ENCODE data around the gene CYB561.
"Not testable (repeated sequence)": the region's sequence is repeated elsewhere in the genome, so short reads cannot be mapped to it uniquely, and the experiment has no call there.

The CYB561 gene

DNA sequence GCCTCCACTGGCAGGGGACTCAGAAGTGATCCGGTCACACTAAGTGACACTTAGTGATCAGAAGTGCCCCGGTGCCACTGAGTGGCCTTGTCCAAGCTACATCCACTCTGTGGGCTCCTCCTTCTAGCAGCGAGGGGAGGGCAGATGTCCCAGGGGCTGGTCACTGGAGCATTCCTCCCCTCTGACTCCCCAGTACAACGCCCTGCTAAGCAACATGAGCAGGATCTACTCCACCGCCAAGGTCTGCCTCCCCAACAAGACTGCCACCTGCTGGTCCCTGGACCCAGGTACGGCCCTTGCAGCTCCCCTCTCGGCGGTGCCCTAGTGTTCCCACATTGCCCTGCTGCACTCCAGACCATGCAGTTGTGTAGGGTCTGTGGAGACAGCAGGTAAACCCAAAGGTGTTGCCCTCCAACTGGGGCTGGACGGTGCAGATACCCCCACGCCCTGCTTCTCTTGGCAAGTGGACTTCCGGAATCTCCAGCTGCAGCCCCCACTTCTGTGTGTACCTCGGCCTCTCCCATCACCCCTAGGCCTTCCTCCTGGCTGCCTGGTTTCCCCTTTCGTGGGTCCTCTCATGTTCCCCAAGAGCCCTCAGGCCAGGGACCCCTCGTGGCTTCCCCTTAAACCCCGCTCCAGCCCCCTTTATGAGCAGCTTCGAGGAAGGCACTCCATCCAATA, 32.8 kb upstream of the CYB561 start:
- peak; percentile 77 for DNase-seq

DNA sequence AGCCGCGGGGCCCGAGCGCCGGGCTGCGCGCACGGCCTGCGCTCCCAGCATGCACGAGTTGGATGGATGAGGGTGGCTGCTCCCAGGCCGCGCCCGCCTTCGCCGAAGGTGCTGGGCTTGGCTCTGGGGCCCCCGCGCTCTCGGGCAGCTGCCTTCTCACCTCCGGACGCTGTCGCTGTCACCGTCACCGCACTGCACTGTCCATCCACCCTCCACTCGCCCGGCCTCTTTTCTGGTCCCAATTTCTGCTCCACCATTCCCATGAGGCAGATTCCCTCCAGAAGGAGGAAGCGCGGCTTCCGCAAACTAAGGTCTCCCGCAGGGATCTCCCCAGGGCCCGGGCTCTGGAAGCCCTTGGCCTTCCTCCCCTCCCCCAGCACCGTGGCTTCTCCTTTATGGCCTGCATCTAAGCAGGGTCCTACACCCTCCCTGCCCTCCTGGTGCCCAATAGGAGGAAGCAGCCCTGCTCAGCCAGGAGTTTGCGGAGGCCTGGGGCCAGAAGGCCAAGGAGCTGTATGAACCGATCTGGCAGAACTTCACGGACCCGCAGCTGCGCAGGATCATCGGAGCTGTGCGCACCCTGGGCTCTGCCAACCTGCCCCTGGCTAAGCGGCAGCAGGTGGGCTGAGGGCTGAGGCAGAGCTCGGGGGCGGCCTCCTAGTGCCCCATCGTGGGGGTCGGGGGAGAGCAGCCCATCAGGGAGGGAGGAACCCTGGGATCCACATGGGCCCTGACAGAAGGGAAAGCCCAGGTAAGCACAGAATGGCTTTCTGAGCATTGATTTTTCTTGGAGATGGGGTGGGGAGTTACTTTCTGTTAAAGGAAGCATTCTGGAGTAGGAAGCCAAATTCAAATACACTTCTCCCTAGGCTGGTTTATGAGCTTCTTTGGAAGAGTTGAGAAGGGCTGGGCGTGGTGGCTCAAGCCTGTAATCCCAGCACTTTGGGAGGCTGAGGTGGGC, 31.7 kb upstream of the CYB561 start:
- DNase-seq, result no peak

DNA sequence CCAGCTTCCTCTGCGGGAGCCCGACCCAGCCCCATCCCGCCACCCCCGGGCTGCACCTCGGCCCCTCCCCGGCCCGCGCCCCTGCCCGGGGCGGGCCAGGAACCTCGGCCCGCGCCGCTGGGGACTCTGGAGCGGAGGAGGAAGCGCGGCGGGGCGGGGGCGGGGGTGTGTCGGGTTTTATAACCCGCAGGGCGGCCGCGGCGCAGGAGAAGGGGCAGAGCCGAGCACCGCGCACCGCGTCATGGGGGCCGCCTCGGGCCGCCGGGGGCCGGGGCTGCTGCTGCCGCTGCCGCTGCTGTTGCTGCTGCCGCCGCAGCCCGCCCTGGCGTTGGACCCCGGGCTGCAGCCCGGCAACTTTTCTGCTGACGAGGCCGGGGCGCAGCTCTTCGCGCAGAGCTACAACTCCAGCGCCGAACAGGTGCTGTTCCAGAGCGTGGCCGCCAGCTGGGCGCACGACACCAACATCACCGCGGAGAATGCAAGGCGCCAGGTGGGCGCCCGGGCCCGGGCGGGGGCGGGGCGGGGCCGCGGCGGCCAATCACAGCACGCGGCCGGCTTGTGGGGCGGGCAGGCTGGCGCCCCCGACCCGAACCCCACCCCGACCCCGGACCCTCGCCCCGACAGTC, 30.9 kb upstream of the CYB561 start, which contains the start of gene ACE:
Gene ACE (plus strand): TSS at position 208 of the 626 bp plus-strand sequence. CDS start 34 bp downstream, at position 242.
- peak; percentile 37 for DNase-seq

DNA sequence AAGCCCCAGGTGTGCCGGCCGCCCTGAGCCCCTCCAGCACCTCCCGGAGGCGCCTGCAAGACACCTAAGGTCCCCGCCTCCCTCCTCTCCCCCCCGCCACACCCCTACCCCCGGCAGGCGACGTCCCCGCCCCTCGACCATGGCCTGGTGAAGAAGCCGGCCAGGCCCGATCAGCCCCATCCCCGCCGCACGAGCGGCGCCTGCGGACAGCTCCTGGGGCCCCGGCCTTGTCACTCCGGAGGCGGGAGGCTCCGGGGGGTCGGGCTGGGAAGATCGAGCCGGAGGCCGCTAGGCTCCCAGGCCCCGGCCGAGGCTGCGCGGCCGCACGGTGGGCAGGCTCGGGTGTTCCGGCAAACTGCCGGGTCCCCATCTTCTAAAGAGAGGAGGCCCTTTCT, 30.4 kb upstream of the CYB561 start:
- DNase-seq, result peak; percentile 8

DNA sequence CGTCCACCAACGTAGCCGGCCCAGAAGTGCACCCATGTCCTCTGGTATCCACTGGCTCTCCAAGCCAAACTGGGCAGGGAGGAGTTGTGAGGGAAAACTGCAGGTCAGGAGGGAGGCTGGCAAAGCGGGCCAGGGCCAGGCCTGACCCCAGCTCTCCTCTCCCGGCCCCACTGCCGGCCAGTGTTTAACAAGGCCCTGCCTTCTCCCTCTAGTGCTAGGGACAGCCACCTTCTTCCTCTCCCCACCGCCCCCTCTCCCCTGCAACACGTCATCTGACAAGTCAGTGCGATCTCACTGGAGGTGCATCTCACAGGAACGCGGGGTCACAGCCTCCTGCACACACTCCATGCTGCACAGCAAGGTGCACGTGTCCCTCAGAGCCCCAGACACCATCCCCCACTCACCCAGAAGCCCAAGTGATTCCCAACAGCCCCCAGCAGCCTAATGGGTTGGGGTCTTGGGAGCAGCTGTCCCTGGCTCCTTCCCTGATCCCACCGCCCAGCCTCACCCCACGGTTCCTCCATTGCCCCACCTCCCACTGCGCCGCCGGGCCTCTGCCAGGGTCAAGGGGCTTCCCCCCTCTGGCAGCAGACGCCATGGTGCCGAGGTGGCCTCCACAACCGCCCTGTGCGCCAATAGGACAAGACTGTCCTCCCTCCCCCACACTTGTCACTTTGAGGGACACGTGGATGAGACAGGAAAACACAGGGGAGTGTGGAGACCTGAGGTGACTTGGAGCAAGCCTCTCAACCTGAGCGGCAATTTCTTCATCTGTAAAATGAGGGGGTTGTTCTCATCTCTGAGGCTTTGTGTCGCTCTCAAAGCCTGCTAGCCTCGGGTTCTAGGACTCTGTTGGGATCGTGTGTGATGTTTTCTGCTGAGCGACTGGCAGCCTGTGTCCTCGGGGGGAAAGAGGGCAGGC, 29.6 kb upstream of the CYB561 start:
- no peak for DNase-seq

DNA sequence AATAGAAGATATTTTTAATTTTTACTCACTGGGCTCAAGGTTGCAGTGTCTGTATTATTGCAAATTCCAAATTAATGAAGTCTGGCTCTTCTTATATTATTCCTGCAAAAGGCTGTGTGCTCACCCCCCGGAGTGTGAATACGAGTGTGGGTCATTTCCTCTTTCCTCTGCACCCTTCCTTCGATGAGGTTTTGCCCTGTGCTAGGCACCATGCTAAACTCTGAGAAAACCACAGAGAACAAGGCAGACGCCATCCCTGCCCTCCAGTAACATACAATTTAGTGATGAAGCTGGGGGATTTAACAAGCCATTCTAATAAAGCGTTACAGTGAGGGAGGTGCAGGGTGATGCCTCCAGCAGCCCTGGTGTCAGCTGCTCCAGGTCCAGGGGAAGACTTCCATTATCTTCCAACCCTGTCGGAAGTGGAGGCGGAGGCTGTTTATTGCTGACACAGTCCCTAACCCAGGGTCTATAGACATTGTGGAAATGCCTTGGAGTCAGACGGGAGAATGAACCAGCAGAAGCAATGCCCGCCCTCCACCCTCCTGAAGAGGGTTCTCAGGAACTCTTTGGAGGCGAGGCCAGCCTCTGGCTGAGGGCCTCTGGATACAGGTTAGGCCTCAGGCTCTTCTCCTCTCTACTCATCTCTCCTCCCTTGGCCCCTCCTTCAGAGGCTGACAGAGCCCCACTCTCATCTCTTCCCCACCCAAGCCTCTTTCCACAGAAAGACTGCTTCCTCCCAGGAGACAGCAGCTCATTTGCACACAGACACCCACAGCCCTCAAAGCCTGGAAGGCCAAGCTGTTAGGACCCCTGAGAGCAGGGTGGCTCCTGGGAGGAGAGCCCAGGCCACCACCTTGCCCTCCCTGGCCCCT, 28.7 kb upstream of the CYB561 start:
- no peak for DNase-seq

DNA sequence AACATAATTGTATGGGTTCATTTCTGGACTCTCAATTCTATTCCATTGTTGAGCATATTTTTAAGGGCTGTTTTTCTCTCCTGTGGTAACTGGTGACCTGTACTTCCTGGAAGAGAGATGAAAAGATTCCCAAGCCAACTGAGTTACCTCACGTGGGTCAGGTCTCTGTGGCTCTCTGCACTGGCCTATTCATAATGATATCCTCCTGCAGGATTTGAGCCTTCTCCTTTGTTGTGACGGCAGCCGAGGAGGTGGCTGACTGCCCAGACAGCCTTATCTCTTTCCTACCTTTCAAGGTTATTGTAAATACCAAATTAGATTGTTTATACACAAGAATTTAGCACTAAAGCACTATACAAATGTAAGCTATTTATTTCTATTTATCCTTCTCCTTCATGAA, 28.1 kb upstream of the CYB561 start:
- no peak for DNase-seq

DNA sequence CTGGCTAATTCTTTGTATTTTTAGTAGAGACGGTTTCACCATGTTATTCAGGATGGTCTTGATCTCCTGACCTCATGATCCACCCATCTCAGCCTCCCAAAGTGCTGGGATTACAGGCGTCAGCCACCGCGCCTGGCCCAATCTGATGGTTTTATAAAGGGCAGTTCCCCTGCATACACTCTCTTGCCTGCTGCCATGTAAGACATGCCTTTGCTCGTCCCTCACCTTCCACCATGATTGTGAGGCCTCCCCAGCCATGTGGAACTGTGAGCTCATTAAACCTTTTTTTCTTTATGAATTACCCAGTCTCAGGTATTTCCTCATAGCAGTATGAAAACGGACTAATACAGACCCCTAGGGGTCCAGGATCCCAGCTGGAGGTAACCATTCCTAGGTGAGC, 22.0 kb upstream of the CYB561 start:
- not testable (repeated sequence) for DNase-seq

DNA sequence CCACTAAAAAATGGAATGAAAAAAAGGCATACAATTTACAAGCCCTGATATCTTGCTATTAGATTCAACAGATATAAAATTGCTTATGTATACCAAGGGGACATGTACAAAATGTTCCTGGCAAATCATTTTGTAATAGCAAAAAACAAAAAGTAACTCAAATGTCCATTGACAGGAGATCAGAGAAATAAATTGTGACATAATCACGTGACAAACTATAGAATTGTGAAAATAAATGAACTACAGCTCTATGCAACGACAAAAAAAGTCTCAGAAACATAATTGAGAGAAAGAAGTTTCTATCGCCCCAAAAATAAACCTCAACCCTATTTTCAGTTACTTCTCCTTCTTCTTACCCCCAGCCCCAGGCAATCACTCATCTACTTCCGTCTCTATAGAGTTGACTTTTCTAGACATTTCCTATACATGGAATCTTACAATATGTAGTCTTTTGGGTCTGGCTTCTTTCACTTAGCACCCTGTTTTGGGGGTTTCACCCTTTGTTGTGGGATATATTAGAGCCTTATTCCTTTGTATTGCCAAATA, 18.7 kb upstream of the CYB561 start:
- DNase-seq, result no peak

DNA sequence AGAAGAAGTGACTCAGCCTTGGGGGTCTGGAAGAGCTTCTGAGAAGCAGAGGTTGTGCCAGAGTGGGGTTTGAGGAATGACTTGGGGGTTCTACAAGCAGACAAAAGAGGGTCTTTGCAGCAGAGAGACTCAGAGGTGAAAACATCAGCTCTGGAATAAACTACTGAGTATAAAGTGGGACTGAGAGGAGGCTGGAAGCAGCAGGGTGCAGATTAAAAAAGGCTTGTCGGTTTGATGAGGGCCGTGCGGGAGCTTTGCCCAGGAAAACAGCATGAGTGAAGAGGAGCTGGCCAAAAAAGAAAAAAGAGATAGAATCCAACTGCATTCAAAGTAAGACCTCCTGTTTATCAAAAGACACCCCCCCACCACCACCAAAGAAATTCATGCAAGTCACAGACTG, 17.7 kb upstream of the CYB561 start:
- DNase-seq, result no peak

DNA sequence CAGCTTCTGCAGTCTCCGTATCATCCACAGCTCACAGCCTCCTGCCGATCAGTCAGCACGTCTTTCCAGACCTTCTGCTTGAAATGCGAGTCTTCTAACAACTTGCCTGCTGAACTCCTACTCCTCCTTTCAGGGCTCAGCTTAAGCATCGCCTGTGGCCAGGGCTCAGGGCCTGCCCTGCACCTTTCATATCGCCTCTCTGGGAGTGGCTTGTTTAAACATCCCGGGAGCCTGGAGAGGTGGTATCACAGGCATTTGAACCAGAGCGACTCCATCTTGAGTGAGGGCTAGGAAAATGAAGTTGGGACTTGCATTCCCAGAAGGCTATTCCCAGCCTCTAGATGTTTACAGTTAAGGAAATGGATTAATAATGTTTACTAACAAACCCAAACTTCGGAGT, 13.9 kb upstream of the CYB561 start:
- DNase-seq, result no peak

DNA sequence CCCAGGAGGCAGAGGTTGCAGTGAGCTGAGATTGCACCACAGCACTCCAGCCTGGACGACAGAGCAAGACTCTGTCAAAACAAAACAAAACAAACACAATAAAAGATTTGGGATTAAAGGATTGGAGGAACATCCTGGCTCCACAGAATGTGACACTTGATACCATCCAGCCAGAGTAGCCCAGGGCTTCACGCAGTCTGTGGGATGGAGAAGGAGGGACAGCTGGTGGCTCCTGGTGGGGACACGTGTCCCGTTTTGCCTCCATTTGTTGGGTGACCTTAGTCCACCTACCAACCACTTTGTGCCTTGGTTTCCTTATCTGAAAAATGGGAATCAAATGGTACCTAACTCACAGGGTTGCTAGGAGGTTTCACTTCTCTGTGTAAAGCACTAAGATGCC, 12.4 kb upstream of the CYB561 start:
- no peak for DNase-seq

DNA sequence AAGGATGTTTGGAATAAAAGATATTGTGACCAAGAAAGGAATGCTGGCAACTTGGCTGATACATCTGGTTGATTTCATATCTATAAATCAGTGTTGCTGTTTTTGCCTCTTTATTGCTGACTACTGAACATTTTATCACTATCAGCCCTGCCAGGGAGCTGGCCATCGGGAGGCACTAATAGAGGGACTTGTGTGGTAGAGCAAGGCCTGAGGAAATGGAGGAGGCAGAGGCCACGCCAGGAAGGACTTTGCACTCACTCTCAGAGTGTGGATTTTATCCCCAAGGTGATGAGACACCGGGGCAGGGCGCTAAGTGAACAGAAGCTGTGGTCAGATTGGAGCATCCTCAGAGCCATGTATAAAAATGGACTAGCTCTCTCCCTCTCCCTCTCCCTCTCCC, 9.3 kb upstream of the CYB561 start:
- no peak for DNase-seq

DNA sequence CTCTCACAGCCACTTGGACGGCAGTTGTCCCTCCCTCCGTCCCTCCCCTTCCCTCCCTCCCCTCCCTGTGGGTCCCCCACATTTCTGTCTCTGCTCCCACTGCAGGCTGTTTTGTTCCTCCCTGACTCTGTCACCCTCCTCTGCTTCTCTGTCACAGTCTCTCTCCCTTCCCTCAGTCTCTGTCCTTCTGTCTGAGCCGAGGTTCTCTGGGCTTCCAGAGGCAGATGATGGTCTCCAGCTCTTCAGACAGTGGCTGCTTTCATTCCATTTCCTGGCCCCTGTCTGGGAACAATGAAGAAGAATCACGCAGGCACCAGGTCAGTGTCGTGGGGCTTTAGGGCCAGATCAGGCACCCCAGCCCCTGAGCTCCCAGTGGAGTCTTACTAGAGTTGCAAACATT, 8.8 kb upstream of the CYB561 start:
- DNase-seq, result no peak

DNA sequence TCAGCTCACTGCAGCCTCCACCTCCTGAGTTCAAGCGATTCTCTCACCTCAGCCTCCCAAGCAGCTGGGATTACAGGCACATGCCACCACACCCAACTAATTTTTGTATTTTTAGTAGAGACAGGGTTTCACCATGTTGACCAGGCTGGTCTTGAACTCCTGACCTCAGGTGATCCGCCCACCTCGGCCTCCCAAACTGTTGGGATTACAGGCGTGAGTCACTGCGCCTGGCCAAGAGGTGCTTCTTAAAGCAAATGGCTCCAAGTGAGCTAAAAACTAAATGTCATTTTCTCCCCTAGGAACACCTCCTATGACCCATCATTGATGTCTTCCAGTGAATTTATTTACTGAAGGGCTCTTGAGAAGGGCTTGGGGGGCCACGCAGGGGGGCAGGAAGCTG, 8.3 kb upstream of the CYB561 start:
- DNase-seq, result not testable (repeated sequence)

DNA sequence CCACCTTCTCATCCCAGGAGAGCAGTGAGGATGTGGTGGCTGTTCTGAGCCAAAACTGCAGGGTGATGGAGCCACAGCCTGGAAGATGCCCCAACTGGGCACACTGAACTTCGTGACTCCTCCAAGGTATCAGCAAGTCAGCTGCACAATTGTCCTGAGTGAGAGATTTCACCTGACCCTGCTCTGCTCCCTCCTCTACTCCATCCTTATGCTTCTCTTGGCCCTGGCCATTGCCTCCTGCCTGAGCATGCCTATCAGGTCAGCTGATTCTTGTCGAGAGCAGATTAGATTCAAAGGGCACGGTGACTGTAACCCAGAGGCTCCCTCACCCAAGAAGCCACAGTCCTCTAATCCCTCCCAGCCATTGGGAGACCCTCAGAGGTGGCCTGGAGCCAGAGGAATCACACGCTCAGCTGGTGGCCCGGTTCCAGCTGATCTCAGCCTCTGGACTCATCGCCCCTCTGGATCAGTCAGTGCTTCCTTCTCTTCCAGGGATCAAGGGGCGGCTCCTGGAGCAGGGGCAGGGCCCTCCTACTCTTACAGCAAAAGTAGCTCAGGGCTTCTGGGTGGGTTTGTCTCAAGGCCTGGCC, 7.0 kb upstream of the CYB561 start:
- no peak for DNase-seq

DNA sequence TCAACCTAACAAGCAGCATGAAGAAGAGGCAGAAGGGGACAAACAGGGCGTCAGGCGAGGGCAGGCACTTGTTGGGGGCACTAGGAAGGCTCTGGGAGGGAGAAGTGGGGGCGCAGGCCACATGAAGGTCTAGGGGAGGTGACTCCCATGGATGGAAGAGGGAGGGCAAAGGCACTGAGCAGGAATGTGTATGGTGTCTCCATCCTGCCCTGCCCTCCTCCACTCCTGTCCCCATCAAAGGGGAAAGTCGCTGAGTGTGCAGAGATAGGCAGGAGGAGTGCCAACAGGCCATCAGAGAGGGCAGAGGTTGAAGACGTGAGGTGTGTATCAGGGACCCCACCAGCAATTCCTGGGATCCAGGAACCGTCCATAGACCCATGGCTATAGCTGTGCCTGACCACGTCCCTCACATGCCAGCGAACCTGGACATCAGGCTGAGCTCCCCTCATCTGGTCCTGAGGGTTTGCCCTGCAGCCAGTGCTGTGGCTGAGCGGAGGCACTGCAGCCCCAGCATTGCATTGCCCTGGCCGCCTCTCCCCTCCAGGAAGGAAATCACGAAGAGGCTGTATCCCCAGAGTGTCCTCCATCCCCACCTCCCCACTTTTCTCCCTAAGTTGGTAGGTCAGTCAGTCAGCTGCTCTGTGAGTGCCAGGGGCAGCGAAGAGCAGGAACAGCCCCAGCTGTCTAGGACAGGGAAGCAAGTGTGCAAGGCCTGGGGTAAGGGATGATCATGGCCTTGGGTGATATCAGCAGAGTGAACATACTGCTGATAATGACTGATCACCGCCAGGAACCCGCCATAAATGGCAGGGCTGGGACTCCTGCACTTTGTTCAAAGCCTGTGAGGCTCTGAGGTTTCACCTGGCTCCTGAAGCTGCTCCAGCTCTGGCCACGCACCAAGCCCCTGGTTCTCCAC, 6.2 kb upstream of the CYB561 start:
- no peak for DNase-seq

DNA sequence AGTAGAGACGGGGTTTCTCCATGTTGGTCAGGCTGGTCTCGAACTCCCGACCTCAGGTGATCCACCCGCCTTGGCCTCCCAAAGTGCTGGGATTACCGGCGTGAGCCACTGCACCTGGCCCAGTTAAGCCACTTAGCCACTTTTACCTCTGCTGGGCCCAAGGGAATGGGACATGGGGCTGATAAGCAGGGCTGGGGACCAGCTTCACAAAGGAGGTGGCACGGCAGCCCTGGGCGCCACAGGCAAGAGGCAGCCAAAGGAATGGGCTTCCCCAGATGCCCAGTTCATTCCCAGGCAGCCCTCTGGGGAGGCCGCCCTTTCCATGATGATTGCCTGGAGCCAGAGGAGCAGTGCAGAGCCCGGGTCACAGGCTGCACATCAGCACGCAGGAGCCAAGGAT, 5.0 kb upstream of the CYB561 start:
- no peak for DNase-seq

DNA sequence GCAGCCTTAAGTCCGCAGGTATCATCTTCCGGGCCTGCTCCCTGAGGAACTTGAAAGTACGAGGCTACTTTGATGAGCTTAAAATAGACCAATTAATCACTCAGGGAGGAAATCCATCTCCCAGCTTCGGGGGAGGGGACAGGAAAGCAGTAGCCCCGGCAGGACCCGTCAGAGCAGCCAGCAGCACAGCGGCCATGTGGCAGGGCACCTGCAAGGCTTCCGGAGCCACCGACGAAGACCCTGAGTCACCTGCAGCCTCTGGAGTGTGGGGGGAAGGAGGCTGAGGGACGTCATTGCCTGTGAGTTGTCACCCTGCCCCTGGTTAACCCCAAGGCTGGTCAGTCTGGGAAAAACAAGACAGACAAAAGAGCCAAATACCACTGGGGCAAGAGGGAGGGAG, 4.4 kb upstream of the CYB561 start:
- no peak for DNase-seq

DNA sequence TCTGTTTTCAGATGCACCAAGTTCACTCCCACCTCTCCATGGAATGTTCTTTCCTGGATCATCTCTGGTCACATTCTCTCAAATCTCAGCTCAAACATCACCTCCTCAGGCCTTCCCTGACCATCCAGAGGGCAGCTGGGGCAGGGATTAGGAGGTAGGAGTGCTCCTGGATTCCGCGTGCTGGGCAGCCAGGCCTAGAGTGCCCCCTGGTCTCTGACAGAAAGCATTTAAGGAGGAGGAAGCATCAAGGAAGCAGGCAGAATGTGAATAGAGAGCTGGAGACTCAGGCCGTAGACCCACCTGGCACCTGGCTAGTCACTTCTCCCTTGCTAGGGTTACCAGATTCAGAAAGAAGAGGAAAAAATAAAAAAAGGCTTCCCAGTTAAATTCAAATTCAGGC, 2.5 kb upstream of the CYB561 start:
- DNase-seq, result no peak

All from T-helper 9 cell (primary cell).